Bronchial epithelial cell (primary cell): ENCODE results near the gene KRT74. TPM values are rescaled to one million over a fixed set of nuclear protein-coding genes. Genes with fewer than 3 reads are reported as not detected.

Experiments used
- DNase-seq: peaks from one replicate; pipeline ENCODE4 v3.0.0-alpha.2; 2010; ENCODE audit warnings: low read depth
- FAIRE-seq: peaks from 2 replicates; lab custom pipeline; 2011; peaks lifted over from hg19 to GRCh38; lab: Jason Lieb, UNC
- H3K27me3 ChIP-seq: 2 replicates; pipeline ENCODE4 v1.5.1; 2011; ENCODE audit warnings: low read length; ENCODE audit not compliant: control insufficient read depth, insufficient read depth
- H3K36me3 ChIP-seq: 2 replicates; pipeline ENCODE4 v1.5.1; 2011; ENCODE audit warnings: low read length; ENCODE audit not compliant: control insufficient read depth, insufficient read depth
- H3K4me3 ChIP-seq: 2 replicates; pipeline ENCODE4 v1.5.1; 2011; ENCODE audit warnings: mild to moderate bottlenecking, low read depth, low read length, control low read depth
- total RNA-seq: library from RNA; depleted of rRNA; stranded (reverse); fragments of >200 nt; gene quantifications from 2 replicates; pipeline ENCODE4 v1.2.1, GENCODE V29; 2014
- TF ChIP-seq, protein P1 (sequence below): IDR thresholded peaks from 2 replicates; pipeline ENCODE4 v1.5.1; 2011; ENCODE audit warnings: mild to moderate bottlenecking, moderate library complexity, low read length, control low read depth, inconsistent platforms; ENCODE audit not compliant: insufficient read depth, severe bottlenecking

Gene KRT74
- 0.13 TPM in 1 of 2 replicates, not detected in the other for total RNA-seq

DNA sequence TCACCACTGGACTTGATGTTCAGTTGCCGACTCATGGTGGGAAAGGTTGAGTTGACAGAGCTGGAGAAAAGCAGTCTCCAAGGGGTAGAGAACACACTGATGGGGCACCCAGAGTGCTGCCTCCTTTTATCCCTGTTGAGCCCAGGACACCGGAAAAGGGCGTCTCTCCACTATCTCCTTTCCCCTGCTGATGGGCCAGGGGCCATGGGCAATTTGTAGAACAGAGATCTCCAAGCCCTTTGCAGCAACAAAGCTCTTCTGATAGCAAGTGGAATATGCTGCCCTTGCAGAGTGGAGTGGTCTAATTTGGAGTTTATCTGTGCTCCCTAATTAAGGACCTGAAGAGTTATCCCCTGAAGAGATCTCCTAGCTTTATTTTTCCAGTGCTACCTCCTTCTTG is at the start of gene KRT74:
Gene KRT74 (minus strand): TSS at position 101 of the 400 bp plus-strand sequence. CDS start 66 bp downstream, at position 35.
- Histone ChIP-seq H3K27me3 (no peaks in the 10 kb centered on the region), H3K4me3 (no peak within 1 kb of the TSS), H3K36me3 (no peaks in the 10 kb centered on the region)
- FAIRE-seq (peak; percentile 18), DNase-seq (no peak)
- TF ChIP-seq, protein P1, sequence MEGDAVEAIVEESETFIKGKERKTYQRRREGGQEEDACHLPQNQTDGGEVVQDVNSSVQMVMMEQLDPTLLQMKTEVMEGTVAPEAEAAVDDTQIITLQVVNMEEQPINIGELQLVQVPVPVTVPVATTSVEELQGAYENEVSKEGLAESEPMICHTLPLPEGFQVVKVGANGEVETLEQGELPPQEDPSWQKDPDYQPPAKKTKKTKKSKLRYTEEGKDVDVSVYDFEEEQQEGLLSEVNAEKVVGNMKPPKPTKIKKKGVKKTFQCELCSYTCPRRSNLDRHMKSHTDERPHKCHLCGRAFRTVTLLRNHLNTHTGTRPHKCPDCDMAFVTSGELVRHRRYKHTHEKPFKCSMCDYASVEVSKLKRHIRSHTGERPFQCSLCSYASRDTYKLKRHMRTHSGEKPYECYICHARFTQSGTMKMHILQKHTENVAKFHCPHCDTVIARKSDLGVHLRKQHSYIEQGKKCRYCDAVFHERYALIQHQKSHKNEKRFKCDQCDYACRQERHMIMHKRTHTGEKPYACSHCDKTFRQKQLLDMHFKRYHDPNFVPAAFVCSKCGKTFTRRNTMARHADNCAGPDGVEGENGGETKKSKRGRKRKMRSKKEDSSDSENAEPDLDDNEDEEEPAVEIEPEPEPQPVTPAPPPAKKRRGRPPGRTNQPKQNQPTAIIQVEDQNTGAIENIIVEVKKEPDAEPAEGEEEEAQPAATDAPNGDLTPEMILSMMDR = no peak

DNA sequence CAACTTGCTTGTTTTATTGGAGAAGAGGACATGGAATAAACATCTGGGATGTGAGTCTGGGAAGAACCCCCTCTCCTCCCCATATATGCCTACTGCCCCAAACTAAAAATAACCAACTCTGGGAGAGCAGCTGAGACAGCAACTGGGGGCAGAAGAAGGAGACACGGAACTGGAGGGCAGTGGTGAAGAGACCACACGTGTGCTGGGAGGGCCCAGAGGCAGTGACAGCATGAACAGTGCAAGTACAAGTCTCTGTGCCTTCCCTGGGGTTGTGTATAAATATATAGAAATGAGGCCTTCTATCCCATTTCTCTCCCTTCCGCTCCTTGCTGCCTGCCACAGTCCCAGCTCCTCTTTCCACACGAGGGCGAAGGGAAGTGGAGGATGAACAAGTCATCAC is 48.7 kb upstream of the KRT74 start:
- FAIRE-seq (no peak), DNase-seq (no peak)
- TF ChIP-seq, protein P1 = no peak
- Histone ChIP-seq H3K36me3 (no peaks in the 10 kb centered on the region), H3K27me3 (peaks cover 5% of the 10 kb centered on the region), H3K4me3 (no peak overlapping the region)

DNA sequence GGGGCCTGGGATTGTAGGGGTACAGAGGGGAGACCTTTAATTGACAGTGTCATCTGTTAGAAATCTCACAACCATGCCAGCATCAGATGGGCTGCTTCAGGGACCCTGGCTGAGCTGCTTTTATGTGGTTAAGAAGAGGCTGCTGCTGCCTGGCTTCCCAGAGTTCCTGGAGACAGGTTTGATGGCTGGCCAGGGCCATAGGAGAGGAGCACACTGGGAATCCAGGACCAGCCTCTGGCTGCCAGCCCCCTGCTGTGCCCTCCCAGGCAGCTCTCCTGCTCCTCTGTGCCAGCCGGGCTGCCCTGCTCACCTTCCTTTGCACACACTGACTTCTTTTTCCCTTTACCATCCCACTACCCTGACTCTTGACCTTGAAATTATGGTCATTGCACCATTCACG is 45.2 kb upstream of the KRT74 start:
- TF ChIP-seq, protein P1 = no peak
- FAIRE-seq = no peak
- Histone ChIP-seq H3K36me3 (no peaks in the 10 kb centered on the region), H3K27me3 (peaks cover 5% of the 10 kb centered on the region), H3K4me3 (no peak overlapping the region)
- no peak for DNase-seq

DNA sequence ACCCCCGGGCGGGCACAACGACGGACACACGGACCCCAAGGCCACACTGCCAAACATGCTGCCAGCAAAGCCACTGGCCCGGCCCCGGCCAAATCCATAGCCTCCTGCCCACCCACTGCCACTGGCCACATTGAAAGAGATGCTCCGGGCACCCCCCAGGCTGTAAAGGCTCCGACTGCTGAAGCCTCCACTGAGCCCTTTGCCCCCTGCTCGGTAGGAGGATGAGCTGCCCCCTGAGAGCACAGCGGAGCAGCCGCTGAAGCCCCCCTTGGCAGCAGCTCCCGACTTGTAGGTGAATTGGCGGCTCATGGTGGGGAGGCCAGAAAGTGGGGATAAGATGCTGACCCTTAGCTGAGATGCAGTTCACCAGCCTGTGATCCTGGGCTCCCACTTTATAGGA is 44.6 kb upstream of the KRT74 start, which contains the start of gene KRT73:
Gene KRT73 (minus strand): TSS at position 344 of the 400 bp plus-strand sequence. CDS start 35 bp downstream, at position 309.
- DNase-seq (no peak), FAIRE-seq (no peak)
- peaks cover 5% of the 10 kb centered on the region for H3K27me3 ChIP-seq
- no peak within 1 kb of the TSS for H3K4me3 ChIP-seq
- TF ChIP-seq, protein P1 = no peak
- H3K36me3 ChIP-seq = no peaks in the 10 kb centered on the region

DNA sequence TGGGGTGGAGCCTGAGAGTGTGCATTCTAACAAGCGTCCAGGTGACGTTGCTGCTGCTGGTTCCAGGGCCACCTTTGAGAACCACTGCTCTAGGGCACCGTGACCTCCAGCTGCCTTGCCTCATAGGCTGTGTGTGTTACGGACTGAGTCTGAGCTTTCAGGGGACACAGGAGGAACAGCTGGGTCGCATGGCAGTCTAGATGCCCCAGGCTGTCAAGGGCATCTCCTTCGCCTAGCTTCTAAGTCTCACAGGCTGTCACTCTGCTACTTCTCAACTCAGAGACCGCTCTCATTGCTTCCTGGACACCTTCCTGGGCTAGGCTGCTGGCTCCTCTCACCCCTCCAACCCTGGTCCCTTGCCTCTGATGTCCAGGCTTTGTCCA is 43.8 kb upstream of the KRT74 start:
- TF ChIP-seq, protein P1 = no peak
- FAIRE-seq = peak; percentile 89
- peaks cover 5% of the 10 kb centered on the region for H3K27me3 ChIP-seq
- H3K4me3 ChIP-seq = no peak overlapping the region
- no peak for DNase-seq
- H3K36me3 ChIP-seq = no peaks in the 10 kb centered on the region
